Measurements from ENCODE around the gene ASB6. TPM values are rescaled to one million over a fixed set of nuclear protein-coding genes. Genes with fewer than 3 reads are reported as not detected.

The ASB6 gene
- total and polyA plus RNA-seq, 2 experiments from 2014 or later = 8.8 to 19.8 TPM

GRCh38 chr9:129646654-129647053, 4.7 kb upstream of the ASB6 start:
- Mint-ChIP-seq H3K9me3 (no peaks in the 10 kb centered on the region; the same call in 2 of the 3 replicates), H3K4me1 (no peaks in the 10 kb centered on the region), H3K27me3 (ENCODE audit: insufficient read depth, low read depth, poor library complexity) (peaks cover 17% of the 10 kb centered on the region), H3K4me3 (no peak overlapping the region), H3K36me3 (ENCODE audit: low read depth) (no peaks in the 10 kb centered on the region), H3K27ac (no peak overlapping the region)
- Histone ChIP-seq H2AFZ (no peak overlapping the region), H3K27me3 (ENCODE audit: insufficient read depth) (no peaks in the 10 kb centered on the region), H3F3A (replicated peaks; ENCODE audit: low read depth) (no peaks in the 10 kb centered on the region), H3K4me1 (ENCODE audit: insufficient read depth) (no peaks in the 10 kb centered on the region), H4K20me1 (replicated peaks; ENCODE audit: insufficient read depth) (no peaks in the 10 kb centered on the region), H3K36me3 (ENCODE audit: insufficient read depth) (no peaks in the 10 kb centered on the region), H3K4me3 (no peak overlapping the region), H3K4me2 (no peak overlapping the region), H3K79me2 (replicated peaks; ENCODE audit: insufficient read depth) (peaks cover 1% of the 10 kb centered on the region; the same call in 1 of the 2 replicates), H3K9me2 (ENCODE audit: insufficient read depth) (no peaks in the 10 kb centered on the region), H3K27ac (ENCODE audit: low read depth) (no peak overlapping the region)
- no peak for TF ChIP-seq EZH2 (IDR thresholded peaks at IDR 0.05; ENCODE audit: low read depth, unreplicated experiment)
- no peak for TF ChIP-seq ZNF331 (CRISPR knock-in tag; IDR thresholded peaks at IDR 0.05; ENCODE audit: low read depth)
- no peak for TF ChIP-seq EZH2phosphoT487 (IDR thresholded peaks at IDR 0.05; ENCODE audit: unreplicated experiment)
- no peak for TF ChIP-seq CTCF (conservative IDR thresholded peaks at IDR 0.05; ENCODE audit: low read depth in 2 of 2)
- TF ChIP-seq ZNF462 (CRISPR knock-in tag; IDR thresholded peaks at IDR 0.05) = no peak
- TF ChIP-seq ZNF114 (CRISPR knock-in tag; IDR thresholded peaks at IDR 0.05) = no peak
- TF ChIP-seq STAT1 (IDR thresholded peaks at IDR 0.05; ENCODE audit: unreplicated experiment) = no peak
- TF ChIP-seq JUNB (IDR thresholded peaks at IDR 0.05; ENCODE audit: unreplicated experiment) = no peak
- TF ChIP-seq ETS1 (IDR thresholded peaks at IDR 0.05) = no peak
- no peak for TF ChIP-seq REST (IDR thresholded peaks at IDR 0.05; ENCODE audit: unreplicated experiment)
- no peak for TF ChIP-seq CREB1 (CRISPR knock-in tag; IDR thresholded peaks at IDR 0.05; ENCODE audit: low read depth)
- no peak for TF ChIP-seq NANOG (IDR thresholded peaks at IDR 0.05; ENCODE audit: borderline replicate concordance)
- TF ChIP-seq POLR2AphosphoS5 (IDR thresholded peaks at IDR 0.05; ENCODE audit: low read depth) = no peak
- ATAC-seq (no peak), DNase-seq (ENCODE audit: low spot score) (no peak)
